GM19351 (cell line): ENCODE data around the gene CTNS.

Experiments
- ATAC-seq: cut with Tn5 transposase; IDR thresholded peaks from one replicate; pipeline ENCODE4 v1.9.1; 2021; ENCODE audit warnings: mild to moderate bottlenecking, moderate library complexity; ENCODE audit not compliant: unreplicated experiment

The CTNS gene

DNA sequence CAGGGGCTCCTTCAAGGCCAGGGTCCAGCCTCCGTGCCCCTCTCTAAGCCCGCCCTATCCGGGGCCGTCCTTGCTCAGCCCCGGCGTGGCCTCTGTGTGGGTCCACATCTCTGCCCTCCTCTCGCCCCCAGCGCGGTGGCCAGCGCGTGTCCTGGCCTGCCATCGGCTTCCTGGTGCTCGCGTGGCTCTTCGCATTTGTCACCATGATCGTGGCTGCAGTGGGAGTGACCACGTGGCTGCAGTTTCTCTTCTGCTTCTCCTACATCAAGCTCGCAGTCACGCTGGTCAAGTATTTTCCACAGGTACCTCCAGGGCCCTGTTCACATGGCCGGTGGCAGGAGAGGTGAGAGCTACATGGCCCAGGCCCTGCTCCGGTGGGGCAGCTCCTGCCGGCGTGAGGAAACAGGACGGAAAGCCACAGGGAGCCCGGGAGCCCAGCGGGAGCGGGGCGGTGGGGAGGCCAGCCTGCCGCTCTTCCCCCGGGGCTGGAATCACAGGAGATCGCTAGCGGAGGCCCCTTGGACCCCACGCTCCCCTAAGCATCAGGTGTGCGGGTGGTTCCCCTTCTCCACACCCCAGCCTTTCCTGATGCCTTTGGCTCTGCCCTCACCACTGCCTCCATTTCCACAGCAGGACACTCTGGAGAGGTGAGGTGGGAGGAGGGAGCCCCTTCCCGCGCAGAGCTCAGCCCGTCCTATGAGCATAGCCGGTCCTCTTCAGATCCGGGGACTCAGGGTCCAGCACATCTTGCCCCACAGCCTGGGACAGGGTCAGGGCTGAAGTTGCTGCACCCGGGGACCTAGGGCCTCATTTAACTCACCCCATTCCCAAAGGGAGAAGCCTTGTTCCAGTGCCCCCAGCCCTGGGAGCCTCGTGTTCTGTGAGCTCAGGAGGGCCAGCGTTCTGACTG lies 21.6 kb downstream of the CTNS start:
- no peak for ATAC-seq

DNA sequence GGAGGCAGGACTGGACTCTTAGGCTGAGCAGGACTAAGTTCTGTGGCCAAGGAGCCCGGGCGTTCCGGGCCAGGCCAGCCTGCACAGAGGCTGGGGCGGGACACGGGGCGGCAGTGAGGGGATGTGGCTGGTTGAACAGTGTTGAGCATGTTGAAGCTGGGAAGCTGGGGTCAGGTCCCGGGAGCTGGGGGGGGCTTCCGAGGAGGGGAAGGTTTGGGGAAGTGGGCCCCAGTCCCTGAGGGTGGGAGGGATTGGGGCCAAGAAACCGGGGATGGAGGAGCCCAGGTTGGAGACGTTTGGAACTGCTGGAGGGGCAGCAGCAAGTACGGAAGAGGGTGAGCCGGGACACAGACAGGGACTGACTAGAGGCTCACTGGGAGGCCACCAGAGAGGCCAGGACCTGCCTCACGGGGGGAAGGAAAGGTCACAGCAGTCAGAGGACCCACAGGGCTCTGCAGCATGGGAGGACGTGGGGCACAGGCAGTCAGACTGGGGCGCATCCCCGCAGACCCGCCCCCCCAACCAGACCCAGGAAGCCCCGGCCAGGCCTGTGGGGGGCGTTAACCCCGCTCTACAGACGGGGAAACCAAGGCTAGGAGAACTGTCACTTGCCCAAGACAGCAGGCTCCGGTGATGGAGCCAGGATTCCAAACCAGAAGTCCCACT lies 22.4 kb downstream of the CTNS start:
- ATAC-seq, result no peak

- no peak for ATAC-seq
Observed at GRCh38 chr17:3659541-3660111, 23.1 kb downstream of the CTNS start.

- ATAC-seq, result no peak
Observed at GRCh38 chr17:3660311-3660891, 23.8 kb downstream of the CTNS start.

DNA sequence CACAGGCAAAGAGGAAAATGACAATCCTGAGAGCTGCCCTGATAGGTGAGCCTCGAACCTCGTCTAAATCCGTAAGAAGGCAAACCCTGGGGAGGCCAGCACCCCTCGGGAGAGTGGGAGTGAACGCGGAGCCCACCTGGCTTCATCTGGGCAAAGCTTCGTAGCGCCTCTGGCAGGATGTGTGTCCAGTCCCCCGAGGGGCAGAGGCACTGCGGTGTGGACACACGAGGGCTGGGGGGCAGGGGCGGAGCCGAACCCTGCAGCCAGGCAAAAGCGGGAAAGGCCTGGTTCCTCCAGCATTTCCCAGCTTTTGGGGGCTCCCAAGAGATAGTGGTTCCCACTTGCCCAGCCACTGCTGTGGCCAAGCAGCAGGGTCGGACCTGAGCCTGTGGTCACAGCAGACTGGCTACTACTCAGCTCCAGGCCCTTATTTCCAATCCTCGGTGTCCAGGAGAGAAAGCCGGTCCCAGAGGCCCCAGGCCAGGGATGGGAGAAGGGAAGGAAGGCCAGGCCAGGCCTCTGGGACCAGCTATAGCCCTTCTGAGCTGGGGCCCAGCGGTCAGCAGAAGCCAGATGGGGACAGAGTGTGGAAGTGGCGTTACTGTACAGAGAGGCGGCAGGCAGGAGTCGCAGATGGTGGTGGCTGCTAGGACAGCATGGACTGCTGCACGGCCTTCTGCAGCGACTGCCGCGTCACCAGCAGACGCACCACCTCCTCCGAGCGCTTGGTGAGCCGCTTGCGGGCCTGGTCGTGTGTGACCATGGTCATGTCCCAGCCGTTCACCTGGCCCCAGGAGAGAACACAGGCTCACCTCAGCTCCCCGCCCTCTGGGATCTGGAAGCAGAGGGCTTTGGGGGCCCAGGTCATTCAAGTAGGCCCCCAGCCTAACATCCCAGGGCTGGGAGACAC lies 26.8 kb downstream of the CTNS start:
- ATAC-seq, result no peak

DNA sequence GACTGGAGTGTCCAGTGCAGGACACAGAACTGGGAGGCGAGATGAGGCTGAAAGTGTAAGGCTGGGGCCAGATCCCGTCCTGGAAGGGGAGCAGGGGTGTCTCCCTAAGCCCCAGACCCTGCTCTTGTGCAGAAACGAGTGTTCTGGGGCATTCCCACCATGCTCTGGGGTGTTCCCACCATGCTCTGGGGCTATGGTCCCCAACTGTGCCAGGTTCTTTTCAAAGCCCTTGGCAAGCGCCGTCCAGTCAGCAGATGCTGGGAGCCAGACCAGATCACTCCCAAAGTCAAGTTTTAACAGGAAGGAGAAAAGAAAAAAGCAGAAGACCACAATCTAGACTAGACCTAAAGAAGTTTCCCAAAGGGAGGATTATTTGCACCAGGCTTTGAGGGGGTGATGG lies 29.3 kb downstream of the CTNS start:
- no peak for ATAC-seq

- no peak for ATAC-seq
Observed at GRCh38 chr17:3666516-3666915, 30.0 kb downstream of the CTNS start.

- ATAC-seq, result peak; percentile 12
Observed at GRCh38 chr17:3667366-3668278, 31.1 kb downstream of the CTNS start.

DNA sequence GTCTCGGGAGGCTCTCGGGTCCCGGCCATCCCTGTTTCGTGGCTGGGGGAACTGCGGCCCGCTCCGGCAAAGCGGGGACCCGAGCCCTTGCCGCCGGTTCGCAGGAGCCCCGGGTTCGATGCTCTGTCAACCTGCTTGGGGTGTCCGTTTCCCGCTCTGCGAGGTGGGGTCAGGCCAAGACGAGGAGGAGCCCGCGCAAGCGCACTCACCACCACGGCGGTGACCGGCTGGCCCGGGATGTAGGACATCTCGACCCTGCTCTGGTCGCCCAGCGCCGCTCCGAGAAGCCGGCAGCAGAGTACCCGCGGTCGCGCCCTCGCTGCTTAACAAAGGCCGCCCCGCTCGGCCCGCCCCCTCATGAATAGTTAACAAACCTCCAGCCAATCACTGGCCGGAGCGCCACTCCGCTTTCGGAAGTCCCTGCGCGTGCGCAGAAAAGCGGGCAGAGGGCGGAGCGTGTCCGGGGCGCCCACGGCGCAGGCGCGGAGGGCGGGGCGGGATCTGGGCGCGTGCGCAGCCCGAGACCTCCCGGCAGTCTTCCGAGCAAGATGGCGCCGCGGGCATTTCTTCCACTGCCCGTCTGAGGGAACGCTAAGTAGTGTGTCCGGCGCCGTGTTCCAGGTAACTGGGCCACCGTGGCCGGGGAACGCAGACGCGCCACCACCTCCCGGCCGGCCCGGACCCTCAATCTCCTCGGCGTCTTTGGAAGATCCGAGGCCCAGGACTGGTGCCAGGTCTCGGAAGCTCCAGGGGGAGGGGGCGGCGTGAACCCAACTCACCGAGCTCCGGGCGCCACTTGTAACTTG lies 31.9 kb downstream of the CTNS start, which contains the start of the genes EMC6 and TAX1BP3:
Gene EMC6, plus strand, starts transcription at position 534 of the 806 bp plus-strand sequence. CDS start 335 bp downstream, outside the sequence.
Gene TAX1BP3, minus strand, starts transcription at position 300 of the 806 bp plus-strand sequence. Its CDS starts 52 bp downstream, at position 248.
- peak; percentile 89 for ATAC-seq

DNA sequence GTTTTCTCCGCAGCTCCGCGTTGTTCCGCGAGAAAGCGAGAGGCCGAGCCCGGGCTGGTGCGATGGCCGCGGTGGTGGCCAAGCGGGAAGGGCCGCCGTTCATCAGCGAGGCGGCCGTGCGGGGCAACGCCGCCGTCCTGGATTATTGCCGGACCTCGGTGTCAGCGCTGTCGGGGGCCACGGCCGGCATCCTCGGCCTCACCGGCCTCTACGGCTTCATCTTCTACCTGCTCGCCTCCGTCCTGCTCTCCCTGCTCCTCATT lies 32.5 kb downstream of the CTNS start:
- peak; percentile 8 for ATAC-seq

DNA sequence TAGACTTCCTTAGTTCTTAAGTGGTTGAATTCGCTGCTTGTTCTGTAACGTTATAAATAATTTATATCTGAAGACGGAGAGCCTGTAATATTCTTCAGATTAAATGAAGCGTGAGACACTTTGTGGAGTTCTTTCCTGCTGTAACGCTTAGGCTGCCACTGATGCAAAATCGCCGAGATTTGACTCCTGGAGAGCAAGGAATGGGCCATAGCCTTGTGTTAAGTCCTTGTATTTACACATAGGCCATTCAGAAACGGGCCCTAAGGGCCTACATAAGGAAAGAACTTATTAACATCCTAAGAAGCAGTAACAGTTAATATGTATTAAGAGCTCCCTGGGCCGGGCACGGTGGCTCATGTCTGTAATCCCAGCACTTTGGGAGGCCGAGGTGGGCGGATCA lies 33.0 kb downstream of the CTNS start:
- no peak for ATAC-seq

- ATAC-seq, result no peak
Observed at GRCh38 chr17:3672571-3672970, 36.0 kb downstream of the CTNS start.

DNA sequence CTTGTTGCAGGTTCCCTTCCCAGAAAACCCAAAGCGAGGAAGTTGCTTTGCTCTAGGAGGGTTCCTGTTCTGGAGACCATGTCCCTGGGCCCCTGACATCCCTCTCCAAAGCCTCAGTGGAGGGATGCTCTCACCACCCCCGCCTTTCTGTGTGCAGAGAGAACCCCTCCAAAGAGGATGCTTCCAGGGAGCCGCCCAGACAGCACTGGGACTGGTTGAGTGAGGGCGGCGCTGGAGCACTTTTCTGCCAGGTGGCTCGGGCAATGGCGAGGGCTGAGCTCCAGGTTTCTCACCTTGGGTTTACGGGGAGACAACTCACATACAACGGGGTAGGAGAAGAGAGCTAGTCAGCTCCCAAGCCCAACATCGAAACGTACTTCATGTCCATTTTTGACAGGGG lies 39.3 kb downstream of the CTNS start:
- no peak for ATAC-seq

DNA sequence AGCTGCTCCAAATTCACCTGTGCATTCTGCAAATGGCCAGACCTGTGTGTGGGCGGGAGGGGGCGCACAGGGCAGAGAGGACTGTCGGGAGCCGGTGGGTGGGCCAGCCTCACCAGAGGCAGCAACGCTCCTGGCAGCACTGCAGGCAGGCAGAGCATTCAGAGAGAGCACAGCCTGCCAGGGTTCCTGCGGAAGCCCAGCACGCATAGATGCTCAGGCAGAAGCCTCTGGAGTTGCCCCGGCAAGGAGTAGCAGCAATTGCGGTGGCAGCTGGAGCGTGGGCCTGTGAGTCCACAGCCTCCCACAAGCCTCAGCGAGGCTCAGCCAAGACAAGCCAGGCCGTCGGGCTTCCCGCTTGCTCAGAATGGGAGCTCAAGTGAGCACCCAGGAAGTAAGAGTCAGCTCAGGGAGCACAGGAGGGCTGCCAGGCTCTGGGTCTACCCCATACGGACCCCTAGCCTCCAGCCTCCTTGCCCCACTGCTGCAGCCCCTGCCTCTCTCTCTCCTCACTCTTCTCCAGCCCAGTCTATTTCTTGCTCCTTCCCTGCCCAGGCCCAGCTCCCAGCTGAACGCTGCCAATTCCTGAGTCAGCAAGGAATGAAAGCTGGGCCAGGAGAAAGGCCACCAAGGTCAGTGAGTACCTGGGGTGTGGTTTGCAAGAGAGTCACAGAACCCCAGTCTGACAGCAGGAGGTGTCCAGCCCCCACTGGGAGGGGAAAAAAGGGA lies 41.7 kb downstream of the CTNS start:
- no peak for ATAC-seq

- no peak for ATAC-seq
Observed at GRCh38 chr17:3678821-3679530, 42.4 kb downstream of the CTNS start.

GRCh38 chr17:3679531-3680126 lies 43.1 kb downstream of the CTNS start:
- no peak for ATAC-seq

GRCh38 chr17:3681057-3681456 lies 44.5 kb downstream of the CTNS start:
- ATAC-seq, result no peak
